ENCODE results near the gene CFAP46.

Gene CFAP46

GRCh38 chr10:132947843-132948242, 5.5 kb upstream of the CFAP46 start:
- Histone ChIP-seq H3K36me3 (ENCODE audit: insufficient read depth, low read length) (no peaks in the 10 kb centered on the region), H3K9me3 (ENCODE audit: control insufficient read depth, insufficient read depth, low read length) (no peaks in the 10 kb centered on the region), H3K9ac (ENCODE audit: low read depth, low read length) (no peak overlapping the region), H3K4me1 (ENCODE audit: insufficient read depth, low read length) (no peaks in the 10 kb centered on the region)

GRCh38 chr10:132946806-132947546, 4.6 kb upstream of the CFAP46 start:
- Histone ChIP-seq H3K9ac (ENCODE audit: low read depth, low read length) (no peak overlapping the region), H3K9me3 (ENCODE audit: control insufficient read depth, insufficient read depth, low read length) (no peaks in the 10 kb centered on the region), H3K36me3 (ENCODE audit: insufficient read depth, low read length) (no peaks in the 10 kb centered on the region), H3K4me1 (ENCODE audit: insufficient read depth, low read length) (no peaks in the 10 kb centered on the region; the same call in 1 of the 2 replicates)

GRCh38 chr10:132946311-132946710, 3.9 kb upstream of the CFAP46 start:
- Histone ChIP-seq H3K4me1 (ENCODE audit: insufficient read depth, low read length) (no peaks in the 10 kb centered on the region; the same call in 1 of the 2 replicates), H3K9ac (ENCODE audit: low read depth, low read length) (no peak overlapping the region), H3K9me3 (ENCODE audit: control insufficient read depth, insufficient read depth, low read length) (no peaks in the 10 kb centered on the region), H3K36me3 (ENCODE audit: insufficient read depth, low read length) (no peaks in the 10 kb centered on the region)

- Histone ChIP-seq H3K36me3 (ENCODE audit: insufficient read depth, low read length) (no peaks in the 10 kb centered on the region), H3K4me1 (ENCODE audit: insufficient read depth, low read length) (no peaks in the 10 kb centered on the region; the same call in 1 of the 2 replicates), H3K9ac (ENCODE audit: low read depth, low read length) (no peak overlapping the region), H3K9me3 (ENCODE audit: control insufficient read depth, insufficient read depth, low read length) (no peaks in the 10 kb centered on the region)
These were observed 3.5 kb upstream of the CFAP46 start for GRCh38 chr10:132945894-132946255.

- no peaks in the 10 kb centered on the region for H3K36me3 ChIP-seq (ENCODE audit: insufficient read depth, low read length)
- no peak overlapping the region for H3K9ac ChIP-seq (ENCODE audit: low read depth, low read length)
- H3K9me3 ChIP-seq (ENCODE audit: control insufficient read depth, insufficient read depth, low read length): no peaks in the 10 kb centered on the region
- no peaks in the 10 kb centered on the region; the same call in 1 of the 2 replicates for H3K4me1 ChIP-seq (ENCODE audit: insufficient read depth, low read length)
These were observed 2.9 kb upstream of the CFAP46 start for GRCh38 chr10:132945125-132945893.

GRCh38 chr10:132944510-132944909, 2.1 kb upstream of the CFAP46 start:
- H3K36me3 ChIP-seq (ENCODE audit: insufficient read depth, low read length): no peaks in the 10 kb centered on the region
- no peaks in the 10 kb centered on the region; the same call in 1 of the 2 replicates for H3K4me1 ChIP-seq (ENCODE audit: insufficient read depth, low read length)
- H3K9me3 ChIP-seq (ENCODE audit: control insufficient read depth, insufficient read depth, low read length): no peaks in the 10 kb centered on the region
- no peak overlapping the region for H3K9ac ChIP-seq (ENCODE audit: low read depth, low read length)

GRCh38 chr10:132943791-132944404, 1.5 kb upstream of the CFAP46 start:
- Histone ChIP-seq H3K36me3 (ENCODE audit: insufficient read depth, low read length) (no peaks in the 10 kb centered on the region), H3K9me3 (ENCODE audit: control insufficient read depth, insufficient read depth, low read length) (no peaks in the 10 kb centered on the region), H3K4me1 (ENCODE audit: insufficient read depth, low read length) (no peaks in the 10 kb centered on the region; the same call in 1 of the 2 replicates), H3K9ac (ENCODE audit: low read depth, low read length) (no peak overlapping the region)

GRCh38 chr10:132943058-132943790, 854 bp upstream of the CFAP46 start:
- H3K9me3 ChIP-seq (ENCODE audit: control insufficient read depth, insufficient read depth, low read length): no peaks in the 10 kb centered on the region
- no peaks in the 10 kb centered on the region; the same call in 1 of the 2 replicates for H3K4me1 ChIP-seq (ENCODE audit: insufficient read depth, low read length)
- no peaks in the 10 kb centered on the region for H3K36me3 ChIP-seq (ENCODE audit: insufficient read depth, low read length)
- peak overlapping the region; percentile 53; the same call in 1 of the 2 replicates for H3K9ac ChIP-seq (ENCODE audit: low read depth, low read length)

- Histone ChIP-seq H3K9ac (ENCODE audit: low read depth, low read length) (peak overlapping the region; percentile 53; the same call in 1 of the 2 replicates), H3K4me1 (ENCODE audit: insufficient read depth, low read length) (no peaks in the 10 kb centered on the region; the same call in 1 of the 2 replicates), H3K9me3 (ENCODE audit: control insufficient read depth, insufficient read depth, low read length) (no peaks in the 10 kb centered on the region), H3K36me3 (ENCODE audit: insufficient read depth, low read length) (no peaks in the 10 kb centered on the region)
These were observed 724 bp downstream of the CFAP46 start for GRCh38 chr10:132941640-132942051.

- no peaks in the 10 kb centered on the region for H3K36me3 ChIP-seq (ENCODE audit: insufficient read depth, low read length)
- no peak overlapping the region for H3K9ac ChIP-seq (ENCODE audit: low read depth, low read length)
- no peaks in the 10 kb centered on the region for H3K9me3 ChIP-seq (ENCODE audit: control insufficient read depth, insufficient read depth, low read length)
- H3K4me1 ChIP-seq (ENCODE audit: insufficient read depth, low read length): no peaks in the 10 kb centered on the region; the same call in 1 of the 2 replicates
These were observed 1.4 kb downstream of the CFAP46 start for GRCh38 chr10:132940791-132941465.

GRCh38 chr10:132939957-132940790, 2.2 kb downstream of the CFAP46 start:
- no peaks in the 10 kb centered on the region for H3K36me3 ChIP-seq (ENCODE audit: insufficient read depth, low read length)
- H3K9ac ChIP-seq (ENCODE audit: low read depth, low read length): no peak overlapping the region
- no peaks in the 10 kb centered on the region; the same call in 1 of the 2 replicates for H3K4me1 ChIP-seq (ENCODE audit: insufficient read depth, low read length)
- no peaks in the 10 kb centered on the region for H3K9me3 ChIP-seq (ENCODE audit: control insufficient read depth, insufficient read depth, low read length)

GRCh38 chr10:132939378-132939955, 2.9 kb downstream of the CFAP46 start:
- H3K9me3 ChIP-seq (ENCODE audit: control insufficient read depth, insufficient read depth, low read length): no peaks in the 10 kb centered on the region; the same call in 1 of the 2 replicates
- no peaks in the 10 kb centered on the region for H3K36me3 ChIP-seq (ENCODE audit: insufficient read depth, low read length)
- H3K9ac ChIP-seq (ENCODE audit: low read depth, low read length): no peak overlapping the region
- no peaks in the 10 kb centered on the region; the same call in 1 of the 2 replicates for H3K4me1 ChIP-seq (ENCODE audit: insufficient read depth, low read length)
